ENCODE data around the gene NMNAT3. TPM values are rescaled to one million over a fixed set of nuclear protein-coding genes. Genes with fewer than 3 reads are reported as not detected.
"Not testable (repeated sequence)": the region's sequence is repeated elsewhere in the genome, so short reads cannot be mapped to it uniquely, and the experiment has no call there.

Gene NMNAT3
- total RNA-seq, 1 donor: 28.8 TPM

DNA sequence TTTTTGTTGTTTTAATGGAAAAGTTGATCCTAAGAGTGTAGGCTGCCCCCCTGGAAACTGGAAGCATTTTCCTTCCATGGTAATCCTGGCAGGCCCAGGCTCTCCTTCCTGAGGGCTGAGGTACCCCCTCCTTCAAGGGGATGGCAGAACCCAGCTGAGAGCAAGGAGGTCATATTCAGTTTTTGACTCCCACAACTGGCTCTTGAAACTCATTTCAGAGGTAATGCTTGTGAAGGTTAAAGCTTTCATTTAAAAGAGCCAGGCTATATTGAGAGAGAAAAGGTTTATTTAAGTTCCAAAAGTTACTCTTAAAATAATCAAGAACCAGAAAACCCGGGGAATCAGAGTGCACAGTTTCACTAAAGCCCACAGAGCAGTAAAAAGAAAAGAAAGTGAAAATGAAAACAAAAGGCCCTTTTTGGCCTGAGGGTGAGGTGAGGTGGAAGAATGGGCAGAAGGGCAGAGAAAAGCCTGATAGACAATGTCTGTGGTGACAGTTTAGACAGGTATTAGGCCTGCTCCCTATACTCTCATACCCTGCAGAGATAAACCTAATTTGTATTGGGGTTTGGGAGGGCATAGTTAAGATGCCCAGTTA, 91.3 kb downstream of the NMNAT3 start:
- DNase-seq (ENCODE audit: low read depth in 2 of 3, low spot score in 2 of 3): no peak

- DNase-seq (ENCODE audit: low read depth in 2 of 3, low spot score in 2 of 3): no peak
Observed at GRCh38 chr3:139585820-139586219, 92.0 kb downstream of the NMNAT3 start.

DNA sequence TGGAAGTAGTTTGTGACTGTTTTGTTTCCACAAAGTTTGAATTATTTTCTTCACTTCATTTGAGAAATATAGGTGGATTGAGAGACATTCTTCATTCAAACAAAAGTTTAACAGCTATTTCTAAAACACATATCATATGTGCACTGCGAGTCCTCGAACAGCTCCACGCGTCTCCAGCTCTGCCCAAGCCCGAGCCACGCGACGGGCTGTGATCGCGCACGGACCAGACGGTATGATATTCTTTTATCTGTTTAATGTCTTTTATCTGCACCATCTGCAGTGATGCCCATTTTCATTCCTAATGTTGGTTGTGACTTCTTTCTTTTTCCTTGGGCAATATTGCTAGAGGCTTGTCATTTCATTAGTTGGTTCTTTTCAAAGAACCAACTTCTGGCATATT, 94.1 kb downstream of the NMNAT3 start:
- DNase-seq (ENCODE audit: low read depth in 2 of 3, low spot score in 2 of 3): not testable (repeated sequence)

GRCh38 chr3:139578783-139579182, 99.0 kb downstream of the NMNAT3 start:
- DNase-seq (ENCODE audit: low read depth in 2 of 3, low spot score in 2 of 3): no peak

GRCh38 chr3:139577909-139578308, 99.9 kb downstream of the NMNAT3 start:
- DNase-seq (ENCODE audit: low read depth in 2 of 3, low spot score in 2 of 3): no peak

- DNase-seq (ENCODE audit: low read depth in 2 of 3, low spot score in 2 of 3): no peak
Observed at GRCh38 chr3:139577346-139577745, 100.4 kb downstream of the NMNAT3 start.

- DNase-seq (ENCODE audit: low read depth in 2 of 3, low spot score in 2 of 3): peak in 1 of 3 donors; percentile 6
Observed at GRCh38 chr3:139574026-139574947, 103.5 kb downstream of the NMNAT3 start.

DNA sequence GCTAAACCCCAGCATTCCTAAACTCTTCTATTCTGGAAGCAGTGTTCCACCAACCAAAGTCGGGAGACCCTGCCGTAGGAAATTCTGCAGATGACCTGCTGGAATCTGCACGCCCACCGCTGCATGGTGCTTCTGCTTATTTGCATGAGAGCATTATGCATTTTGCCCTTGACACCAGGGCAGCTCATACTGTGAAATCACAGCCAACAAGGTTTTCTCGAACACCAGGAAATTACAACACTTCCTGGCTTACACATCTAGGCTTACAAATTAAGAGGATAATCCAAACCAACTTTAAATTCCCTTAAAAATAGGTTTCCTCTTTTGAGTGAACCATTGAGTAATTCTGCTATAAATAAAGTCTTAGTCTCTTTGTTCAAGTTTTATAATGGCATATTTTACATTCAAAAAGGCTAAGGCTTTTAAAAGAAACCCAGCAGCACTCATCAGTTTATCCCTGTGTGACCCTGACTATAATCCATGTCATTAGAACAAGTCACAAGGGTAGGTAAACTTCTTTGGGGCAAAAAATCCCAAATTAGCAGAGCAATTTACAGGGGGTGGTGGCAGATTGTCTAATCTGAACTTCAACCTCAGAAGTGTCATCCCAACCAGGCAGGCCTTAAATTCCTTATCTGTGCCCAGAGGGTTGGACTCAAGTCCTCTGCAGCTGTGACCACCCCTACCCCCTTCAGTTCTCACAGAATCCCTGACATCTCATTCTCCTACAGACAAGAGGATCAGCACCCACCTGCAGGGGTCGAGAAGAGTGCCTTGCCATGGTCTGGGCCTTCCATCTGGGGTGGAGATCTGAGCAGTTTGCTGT, 104.7 kb downstream of the NMNAT3 start:
- DNase-seq (ENCODE audit: low read depth in 2 of 3, low spot score in 2 of 3): no peak

GRCh38 chr3:139571711-139572110, 106.1 kb downstream of the NMNAT3 start:
- DNase-seq (ENCODE audit: low read depth in 2 of 3, low spot score in 2 of 3): no peak

- no peak for DNase-seq (ENCODE audit: low read depth in 2 of 3, low spot score in 2 of 3)
Observed at GRCh38 chr3:139564294-139564861, 113.4 kb downstream of the NMNAT3 start.

DNA sequence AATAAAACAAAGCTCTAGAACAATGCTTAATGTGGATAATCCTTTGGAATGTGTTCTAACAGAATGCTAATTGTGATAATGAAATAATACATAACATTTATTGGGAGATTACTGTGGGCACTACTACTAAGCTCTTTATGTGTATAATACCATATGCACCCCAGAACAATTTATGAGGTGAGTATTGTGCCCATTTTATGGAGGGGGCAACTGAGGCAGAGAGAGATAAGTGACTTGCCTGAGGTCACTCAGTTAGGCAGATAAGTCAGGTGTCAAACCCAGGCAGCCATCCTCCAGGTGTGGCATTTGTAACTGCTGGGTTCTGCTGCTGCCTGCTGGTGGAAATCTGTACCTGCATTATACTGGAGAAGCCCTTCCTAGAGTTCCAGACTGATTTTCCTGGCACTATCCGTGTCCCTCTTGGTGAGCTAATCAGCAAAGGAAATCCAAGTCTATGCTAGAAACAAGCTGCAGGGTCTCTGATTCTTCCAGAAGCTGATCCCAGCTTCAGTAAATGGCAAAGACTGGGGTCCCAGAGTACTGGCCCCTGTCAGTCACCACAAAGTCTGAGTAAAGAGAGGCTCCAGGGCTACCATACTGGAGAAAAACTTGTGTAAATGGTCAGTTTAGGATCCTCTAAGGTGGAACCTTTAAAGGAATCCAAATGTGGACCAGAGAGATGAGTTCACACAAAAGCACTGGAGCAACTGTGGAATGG, 115.7 kb downstream of the NMNAT3 start:
- no peak for DNase-seq (ENCODE audit: low read depth in 2 of 3, low spot score in 2 of 3)

- DNase-seq (ENCODE audit: low read depth in 2 of 3, low spot score in 2 of 3): no peak
Observed at GRCh38 chr3:139561255-139561817, 116.4 kb downstream of the NMNAT3 start.

DNA sequence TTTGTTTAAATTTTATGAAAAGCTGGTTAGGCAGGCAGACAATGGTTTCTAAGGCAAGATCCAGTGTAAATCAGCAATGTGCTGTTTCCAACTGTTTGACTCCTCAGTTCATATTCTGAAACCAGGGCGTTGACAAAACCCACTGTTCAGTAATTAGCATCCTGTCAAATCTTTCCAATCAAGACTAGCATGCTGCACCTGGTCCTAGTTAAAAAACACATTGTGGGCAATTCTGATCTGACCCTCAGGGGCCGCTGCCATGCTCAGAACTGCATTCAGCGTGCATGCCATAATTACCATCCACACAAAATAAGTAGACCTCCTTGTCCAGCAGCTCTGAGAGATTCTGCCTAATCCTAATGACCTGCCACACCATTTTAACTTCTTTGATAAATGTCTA, 117.4 kb downstream of the NMNAT3 start:
- DNase-seq (ENCODE audit: low read depth in 2 of 3, low spot score in 2 of 3): no peak

DNA sequence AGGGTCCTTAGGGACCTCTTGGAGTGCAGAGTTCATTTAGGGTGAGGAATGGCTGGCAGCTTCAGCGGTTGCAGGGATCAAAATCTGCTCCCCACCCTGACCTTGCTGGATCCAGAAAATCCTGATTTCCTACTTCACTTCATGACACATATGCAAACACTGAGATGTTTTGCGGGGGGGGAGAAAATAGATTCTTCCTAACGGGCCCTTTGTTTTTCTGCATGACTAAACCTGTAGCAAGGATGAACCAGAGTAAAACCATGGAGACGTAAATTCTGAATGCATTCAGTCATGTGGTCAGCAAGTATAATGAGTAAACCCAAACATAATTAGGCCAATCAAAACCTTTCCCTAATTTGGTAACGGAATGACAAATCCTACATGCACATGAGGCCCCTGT, 118.2 kb downstream of the NMNAT3 start:
- DNase-seq (ENCODE audit: low read depth in 2 of 3, low spot score in 2 of 3): no peak

GRCh38 chr3:139558351-139559266, 119.2 kb downstream of the NMNAT3 start:
- no peak for DNase-seq (ENCODE audit: low read depth in 2 of 3, low spot score in 2 of 3)

DNA sequence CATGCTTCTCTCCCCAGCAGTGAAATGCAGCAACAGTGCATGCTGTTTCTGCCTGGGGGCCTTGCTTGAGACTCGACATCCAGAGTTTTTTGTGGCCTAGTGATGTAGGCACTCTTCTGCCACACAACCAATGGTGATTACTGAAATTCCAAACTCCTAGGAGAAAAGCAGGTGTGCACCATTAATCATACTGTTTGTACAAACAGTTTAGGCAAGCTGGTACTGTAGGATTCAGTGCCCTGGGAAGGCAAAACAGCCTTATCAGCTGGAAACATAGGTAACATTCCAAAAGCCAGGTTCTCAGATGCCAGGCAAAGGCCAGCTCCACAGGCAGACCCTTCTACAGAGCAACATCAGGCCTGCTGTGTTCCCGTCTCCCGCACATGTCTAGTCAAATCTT, 120.7 kb downstream of the NMNAT3 start:
- DNase-seq (ENCODE audit: low read depth in 2 of 3, low spot score in 2 of 3): no peak

- no peak for DNase-seq (ENCODE audit: low read depth in 2 of 3, low spot score in 2 of 3)
Observed at GRCh38 chr3:139555249-139555648, 122.5 kb downstream of the NMNAT3 start.

DNA sequence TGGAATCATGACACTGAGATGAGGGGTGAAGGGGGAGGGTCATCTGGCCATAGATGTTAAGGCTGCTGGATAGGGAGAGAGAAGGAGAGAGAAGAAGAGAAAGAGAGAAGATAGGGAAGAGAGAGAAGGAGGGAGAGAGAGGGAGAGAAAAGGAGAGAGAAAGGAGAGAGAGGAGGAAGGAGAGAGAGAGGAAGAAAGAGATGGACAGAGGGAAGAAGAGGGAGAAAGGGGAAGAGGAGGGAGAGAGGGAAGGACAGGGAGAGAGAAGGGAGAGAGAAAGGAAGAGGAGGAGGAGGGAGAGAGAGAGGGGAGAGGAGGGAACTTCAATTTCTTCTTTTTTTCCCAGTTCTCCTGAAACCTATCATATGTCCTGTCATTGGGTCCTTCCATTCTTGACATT, 123.1 kb downstream of the NMNAT3 start:
- no peak for DNase-seq (ENCODE audit: low read depth in 2 of 3, low spot score in 2 of 3)
